OCI-LY1 (cell line): Measurements from ENCODE around the gene MBD5.

Source experiments
- H2AFZ ChIP-seq: fragments of 200-600 bp; sonication (generic), shearing (Covaris generic); 2 replicates; pipeline ENCODE4 v1.6.0; 2014; ENCODE audit warnings: antibody characterized with exemption, mild to moderate bottlenecking, low read length
- H3F3A ChIP-seq: fragments of 200-600 bp; sonication (generic), shearing (Covaris generic); 2 replicates; pipeline ENCODE4 v1.6.0; 2014; ENCODE audit warnings: mild to moderate bottlenecking, antibody characterized with exemption, low read length, moderate library complexity; ENCODE audit not compliant: insufficient read depth
- H3K27ac ChIP-seq: fragments of 200-600 bp; sonication (generic); 2 replicates; pipeline ENCODE4 v1.5.1; 2014; ENCODE audit warnings: low read length, mixed run types, mild to moderate bottlenecking, low read depth; ENCODE audit not compliant: poor library complexity, severe bottlenecking
- H3K27me3 ChIP-seq: fragments of 200-600 bp; sonication (generic); 2 replicates; pipeline ENCODE4 v1.6.0; 2014; ENCODE audit warnings: antibody characterized with exemption, mild to moderate bottlenecking, low read length, moderate library complexity; ENCODE audit not compliant: insufficient read depth
- H3K36me3 ChIP-seq: fragments of 200-600 bp; sonication (generic); 2 replicates; pipeline ENCODE4 v1.6.1; 2014; ENCODE audit warnings: mild to moderate bottlenecking, antibody characterized with exemption, low read length, moderate library complexity, mixed read lengths; ENCODE audit not compliant: insufficient read depth
- H3K4me1 ChIP-seq: fragments of 200-600 bp; sonication (generic); 2 replicates; pipeline ENCODE4 v1.5.1; 2014; ENCODE audit warnings: mild to moderate bottlenecking, low read length, moderate library complexity; ENCODE audit not compliant: insufficient read depth, severe bottlenecking
- H3K4me2 ChIP-seq: fragments of 200-600 bp; sonication (generic), shearing (Covaris generic); 2 replicates; pipeline ENCODE4 v1.6.1; 2014; ENCODE audit warnings: low read length
- H3K4me3 ChIP-seq: fragments of 200-600 bp; sonication (generic); 2 replicates; pipeline ENCODE4 v1.5.1; 2014; ENCODE audit warnings: low read length, low read depth, mild to moderate bottlenecking, mixed read lengths; ENCODE audit not compliant: poor library complexity, severe bottlenecking
- H3K79me2 ChIP-seq: fragments of 200-600 bp; shearing (Covaris generic); 2 replicates; pipeline ENCODE4 v1.6.1; 2016; ENCODE audit warnings: mixed run types, low read length, mixed read lengths; ENCODE audit not compliant: insufficient read depth
- H3K9ac ChIP-seq: fragments of 200-600 bp; sonication (generic), shearing (Covaris generic); 2 replicates; pipeline ENCODE4 v1.6.1; 2014; ENCODE audit warnings: mild to moderate bottlenecking, low read length, mixed read lengths
- H3K9me2 ChIP-seq: fragments of 200-600 bp; sonication (generic), shearing (Covaris generic); 2 replicates; pipeline ENCODE4 v1.6.1; 2014; ENCODE audit warnings: low read depth, mild to moderate bottlenecking, low read length, mixed read lengths
- H3K9me3 ChIP-seq: fragments of 200-600 bp; shearing (Covaris generic); 2 replicates; pipeline ENCODE4 v1.6.1; 2014; ENCODE audit warnings: low read length, mixed read lengths
- H4K20me1 ChIP-seq: fragments of 200-600 bp; sonication (generic), shearing (Covaris generic); 2 replicates; pipeline ENCODE4 v1.6.0; 2016; ENCODE audit warnings: mild to moderate bottlenecking, low read length; ENCODE audit not compliant: insufficient read depth
- EZH2 ChIP-seq: fragments of 200-600 bp; sonication (generic), shearing (Covaris generic); IDR thresholded peaks from 2 replicates; pipeline ENCODE4 v1.8.0; 2017; ENCODE audit warnings: borderline replicate concordance, mixed run types, mild to moderate bottlenecking, antibody characterized with exemption, low read length, moderate library complexity, mixed read lengths
- TF ChIP-seq, protein P1 (sequence below): fragments of 200-600 bp; sonication (generic), shearing (Covaris generic); IDR thresholded peaks from 2 replicates; pipeline ENCODE4 v1.5.1; 2017; ENCODE audit warnings: mild to moderate bottlenecking, antibody characterized with exemption, low read length, moderate library complexity, mixed read lengths

The MBD5 gene

DNA sequence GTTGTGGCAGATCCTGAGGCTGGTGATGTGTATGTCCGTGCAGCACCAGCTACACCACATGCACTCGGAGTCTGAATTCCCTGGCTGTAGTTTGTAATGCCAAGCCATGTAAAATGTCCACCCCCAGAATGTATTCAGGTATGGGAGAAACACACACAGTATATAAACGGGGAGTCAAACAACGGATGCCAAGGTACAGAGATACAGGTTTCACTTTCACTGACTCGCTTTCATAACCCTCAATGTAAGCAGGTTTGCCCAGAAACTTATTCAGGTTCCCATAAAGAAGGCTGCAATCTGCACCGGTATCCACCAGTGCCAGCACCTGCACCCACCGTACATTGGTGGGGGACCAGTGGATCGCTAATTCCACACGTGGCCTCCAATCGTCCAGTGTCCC is 237.2 kb downstream of the MBD5 start:
- peaks cover 12% of the 10 kb centered on the region for H3K9me3 ChIP-seq
- H3F3A ChIP-seq, result no peaks in the 10 kb centered on the region
- H3K4me3 ChIP-seq, result no peak overlapping the region
- H3K4me2 ChIP-seq, result no peak overlapping the region
- H3K36me3 ChIP-seq, result peaks cover 11% of the 10 kb centered on the region; the same call in 1 of the 2 replicates
- no peaks in the 10 kb centered on the region for H3K27me3 ChIP-seq
- no peaks in the 10 kb centered on the region for H3K9me2 ChIP-seq
- no peak overlapping the region for H3K9ac ChIP-seq
- TF ChIP-seq, protein P1, sequence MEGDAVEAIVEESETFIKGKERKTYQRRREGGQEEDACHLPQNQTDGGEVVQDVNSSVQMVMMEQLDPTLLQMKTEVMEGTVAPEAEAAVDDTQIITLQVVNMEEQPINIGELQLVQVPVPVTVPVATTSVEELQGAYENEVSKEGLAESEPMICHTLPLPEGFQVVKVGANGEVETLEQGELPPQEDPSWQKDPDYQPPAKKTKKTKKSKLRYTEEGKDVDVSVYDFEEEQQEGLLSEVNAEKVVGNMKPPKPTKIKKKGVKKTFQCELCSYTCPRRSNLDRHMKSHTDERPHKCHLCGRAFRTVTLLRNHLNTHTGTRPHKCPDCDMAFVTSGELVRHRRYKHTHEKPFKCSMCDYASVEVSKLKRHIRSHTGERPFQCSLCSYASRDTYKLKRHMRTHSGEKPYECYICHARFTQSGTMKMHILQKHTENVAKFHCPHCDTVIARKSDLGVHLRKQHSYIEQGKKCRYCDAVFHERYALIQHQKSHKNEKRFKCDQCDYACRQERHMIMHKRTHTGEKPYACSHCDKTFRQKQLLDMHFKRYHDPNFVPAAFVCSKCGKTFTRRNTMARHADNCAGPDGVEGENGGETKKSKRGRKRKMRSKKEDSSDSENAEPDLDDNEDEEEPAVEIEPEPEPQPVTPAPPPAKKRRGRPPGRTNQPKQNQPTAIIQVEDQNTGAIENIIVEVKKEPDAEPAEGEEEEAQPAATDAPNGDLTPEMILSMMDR, result no peak
- no peak for TF ChIP-seq EZH2
- H2AFZ ChIP-seq, result no peak overlapping the region
- no peaks in the 10 kb centered on the region for H3K4me1 ChIP-seq
- no peak overlapping the region for H3K27ac ChIP-seq
- H4K20me1 ChIP-seq, result no peaks in the 10 kb centered on the region
- H3K79me2 ChIP-seq, result no peaks in the 10 kb centered on the region

- H3K9ac ChIP-seq, result no peak overlapping the region
- no peaks in the 10 kb centered on the region for H3K27me3 ChIP-seq
- H3K4me2 ChIP-seq, result no peak overlapping the region
- H3K9me3 ChIP-seq, result peaks cover 3% of the 10 kb centered on the region; the same call in 1 of the 2 replicates
- no peak overlapping the region for H3K4me3 ChIP-seq
- TF ChIP-seq, protein P1, result no peak
- no peak for TF ChIP-seq EZH2
- H3K9me2 ChIP-seq, result no peaks in the 10 kb centered on the region
- no peaks in the 10 kb centered on the region for H4K20me1 ChIP-seq
- H3K36me3 ChIP-seq, result peaks cover 8% of the 10 kb centered on the region; the same call in 1 of the 2 replicates
- H3K4me1 ChIP-seq, result no peaks in the 10 kb centered on the region
- no peaks in the 10 kb centered on the region for H3K79me2 ChIP-seq
- no peak overlapping the region for H3K27ac ChIP-seq
- no peaks in the 10 kb centered on the region for H3F3A ChIP-seq
- H2AFZ ChIP-seq, result no peak overlapping the region
These were observed 238.8 kb downstream of the MBD5 start for GRCh38 chr2:148259674-148260073.

DNA sequence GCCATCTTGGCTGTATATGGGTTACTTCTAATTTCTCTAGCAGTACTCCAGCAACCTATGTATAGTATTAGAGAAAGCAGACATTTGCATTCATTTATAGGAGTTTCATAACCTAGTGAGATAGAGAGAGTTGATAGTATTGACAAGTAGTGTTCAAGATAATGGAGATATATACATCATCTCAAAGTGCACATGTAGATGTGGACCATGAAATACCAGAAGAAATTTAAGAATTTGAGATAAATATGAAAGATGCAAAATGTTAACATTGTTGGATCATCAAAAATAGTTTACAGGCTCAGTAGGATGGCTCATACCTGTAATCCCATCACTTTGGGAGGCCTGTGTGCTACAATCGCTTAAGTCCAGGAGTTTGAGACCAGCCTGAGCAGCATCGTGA is 243.0 kb downstream of the MBD5 start:
- H3K27ac ChIP-seq, result no peak overlapping the region
- no peak overlapping the region for H3K4me2 ChIP-seq
- no peaks in the 10 kb centered on the region for H3F3A ChIP-seq
- no peaks in the 10 kb centered on the region for H3K79me2 ChIP-seq
- H2AFZ ChIP-seq, result no peak overlapping the region
- H3K36me3 ChIP-seq, result peaks cover 5% of the 10 kb centered on the region; the same call in 1 of the 2 replicates
- H3K9ac ChIP-seq, result no peak overlapping the region
- peaks cover 3% of the 10 kb centered on the region; the same call in 1 of the 2 replicates for H3K9me3 ChIP-seq
- no peaks in the 10 kb centered on the region for H3K27me3 ChIP-seq
- H3K9me2 ChIP-seq, result no peaks in the 10 kb centered on the region
- TF ChIP-seq, protein P1, result no peak
- TF ChIP-seq EZH2, result no peak
- no peak overlapping the region for H3K4me3 ChIP-seq
- no peaks in the 10 kb centered on the region for H3K4me1 ChIP-seq
- no peaks in the 10 kb centered on the region for H4K20me1 ChIP-seq
